ENCODE data around the gene PALLD. TPM values are rescaled to one million over a fixed set of nuclear protein-coding genes. Genes with fewer than 3 reads are reported as not detected.

The PALLD gene
- total RNA-seq, 4 donors from 2014 or later, result 93.3 to 214 (median 174) TPM

GRCh38 chr4:168630445-168631187 is 133.8 kb downstream of the PALLD start:
- Histone ChIP-seq H3K27ac (peak overlapping the region in 3 of 4 donors; percentile 39 to 79 (median 62)), H3K4me1 (peaks cover 0 to 38% (median 8%) of the 10 kb centered on the region in 4 donors), H3K9me3 (no peaks in the 10 kb centered on the region), H3K36me3 (no peaks in the 10 kb centered on the region), H3K4me3 (peak overlapping the region; percentile 40 to 69 (median 50)), H3K27me3 (peaks cover 0 to 9% of the 10 kb centered on the region in 2 donors)
- 54 to 61% methylated on average over 12 of the region's 12 CpGs for WGBS, 2 donors
- no peak for TF ChIP-seq POLR2A (IDR thresholded peaks at IDR 0.05)
- no peak for TF ChIP-seq CTCF (IDR thresholded peaks at IDR 0.05)
- no peak for TF ChIP-seq EP300 (IDR thresholded peaks at IDR 0.05)
- DNase-seq (ENCODE audit: low spot score in 2 of 2), result no peak

- Histone ChIP-seq H3K4me1 (peaks cover 0 to 45% (median 8%) of the 10 kb centered on the region in 4 donors), H3K9me3 (no peaks in the 10 kb centered on the region), H3K27me3 (peaks cover 0 to 9% of the 10 kb centered on the region in 2 donors), H3K4me3 (peak overlapping the region; percentile 40 to 69 (median 50)), H3K36me3 (no peaks in the 10 kb centered on the region), H3K27ac (peak overlapping the region; percentile 5 to 83 (median 59))
- WGBS, 2 donors, result 0 to 1% methylated on average over 52 to 53 of the region's 55 CpGs
- peak in 1 of 2 donors; percentile 18 for DNase-seq (ENCODE audit: low spot score in 2 of 2)
- TF ChIP-seq CTCF (IDR thresholded peaks at IDR 0.05), result peak in 4 of 5 experiments; percentile 28 to 62 (median 38)
- no peak for TF ChIP-seq EP300 (IDR thresholded peaks at IDR 0.05)
- no peak for TF ChIP-seq POLR2A (IDR thresholded peaks at IDR 0.05)
Measured at GRCh38 chr4:168631241-168632162, 134.7 kb downstream of the PALLD start.

DNA sequence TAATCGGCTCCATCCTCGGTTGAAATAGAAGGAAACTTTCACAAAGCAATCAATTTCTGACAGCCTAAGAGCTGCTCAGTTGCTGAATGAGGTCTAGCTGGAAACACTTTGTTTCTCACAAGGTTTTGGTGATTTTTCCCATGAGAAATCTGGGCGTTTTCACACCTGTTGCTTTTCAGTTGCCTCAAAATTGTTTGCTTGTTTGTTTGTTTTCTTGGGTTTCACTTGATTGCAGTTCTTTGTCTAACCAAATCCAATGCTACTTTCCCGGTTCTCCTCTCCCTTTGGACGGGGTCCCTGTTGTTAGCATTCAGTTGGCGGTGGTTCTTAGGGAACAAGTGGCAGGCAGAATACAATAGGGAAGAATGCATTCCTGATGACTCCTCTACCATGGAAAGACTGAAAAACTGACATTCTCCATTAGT is 135.5 kb downstream of the PALLD start:
- Histone ChIP-seq H3K27ac (peak overlapping the region in 2 of 4 donors; percentile 79 to 83), H3K9me3 (no peaks in the 10 kb centered on the region), H3K36me3 (no peaks in the 10 kb centered on the region), H3K4me1 (peaks cover 0 to 52% (median 10%) of the 10 kb centered on the region in 4 donors), H3K4me3 (peak overlapping the region; percentile 40 to 69 (median 50)), H3K27me3 (peaks cover 0 to 9% of the 10 kb centered on the region in 2 donors)
- no peak for DNase-seq (ENCODE audit: low spot score in 2 of 2)
- TF ChIP-seq POLR2A (IDR thresholded peaks at IDR 0.05) (no peak), CTCF (IDR thresholded peaks at IDR 0.05) (no peak), EP300 (IDR thresholded peaks at IDR 0.05) (no peak)
- 6 to 14% methylated on average over 6 of the region's 6 CpGs for WGBS, 2 donors

DNA sequence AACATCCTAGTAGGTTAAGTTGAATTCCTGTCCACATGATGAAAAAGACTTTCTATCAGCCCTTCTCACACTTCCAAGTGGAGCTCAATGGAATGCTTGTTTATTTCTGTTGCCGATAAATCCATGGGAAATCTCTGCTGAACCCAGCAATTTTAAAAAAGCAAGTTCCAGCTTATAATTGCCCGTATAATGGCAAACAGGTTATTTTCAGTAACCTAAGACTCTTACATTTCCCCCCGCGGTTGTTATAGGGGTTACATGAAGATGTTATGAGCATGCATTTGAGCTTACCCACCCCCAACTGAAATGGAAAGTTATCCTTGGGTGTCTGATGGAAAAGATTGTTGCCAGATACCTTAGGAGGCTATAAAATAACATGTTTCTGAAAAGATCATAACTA is 136.2 kb downstream of the PALLD start:
- DNase-seq (ENCODE audit: low spot score in 2 of 2), result no peak
- TF ChIP-seq POLR2A (IDR thresholded peaks at IDR 0.05) (no peak), CTCF (IDR thresholded peaks at IDR 0.05) (no peak), EP300 (IDR thresholded peaks at IDR 0.05) (no peak)
- H3K4me1 ChIP-seq, result peaks cover 0 to 56% (median 10%) of the 10 kb centered on the region in 4 donors
- 15 to 20% methylated on average over 4 of the region's 4 CpGs for WGBS, 2 donors
- peak overlapping the region in 2 of 4 donors; percentile 65 to 79 for H3K27ac ChIP-seq
- H3K27me3 ChIP-seq, result peaks cover 0 to 9% of the 10 kb centered on the region in 2 donors
- no peaks in the 10 kb centered on the region for H3K9me3 ChIP-seq
- H3K4me3 ChIP-seq, result peak overlapping the region in 1 of 4 donors; percentile 69
- H3K36me3 ChIP-seq, result no peaks in the 10 kb centered on the region
